Daoy (cell line): ENCODE measurements around the gene REXO5. TPM values are rescaled to one million over a fixed set of nuclear protein-coding genes. Genes with fewer than 3 reads are reported as not detected.

Experiments used
- total RNA-seq: library from RNA; depleted of rRNA; stranded (reverse); fragments of >200 nt; shearing (Covaris generic); gene quantifications from 2 replicates; pipeline ENCODE4 v1.2.3, GENCODE V29; 2014; rRNA removed

Gene REXO5
- total RNA-seq, 1 experiment from 2014 or later, result 17.3 TPM

Other genes with a start within 250 kb of the REXO5 start
- gene ACSM2B, start 230.2 kb upstream of the REXO5 start, total RNA-seq, result not detected in 2 replicates
- gene ACSM1, start 108.8 kb upstream of the REXO5 start, total RNA-seq, result not detected in 2 replicates
- 47.7 and 63.0 TPM in 2 replicates for gene THUMPD1, start 64.7 kb upstream of the REXO5 start, total RNA-seq
- gene ACSM3, start 42.5 kb upstream of the REXO5 start, total RNA-seq, result 2.2 and 4.8 TPM in 2 replicates
- gene ERI2, start 55 bp upstream of the REXO5 start, total RNA-seq, result 20.2 and 20.5 TPM in 2 replicates
- gene DCUN1D3, start 93.8 kb downstream of the REXO5 start, total RNA-seq, result 10.2 and 16.9 TPM in 2 replicates
- 42.1 and 59.4 TPM in 2 replicates for gene LYRM1, start 94.2 kb downstream of the REXO5 start, total RNA-seq